Upper lobe of left lung (tissue), 4 donors: ENCODE results near the gene NPR2.

Experiments
- CTCF ChIP-seq, 6 experiments: fragments of 450-650 bp in 4 of 6; fragments of 200-600 bp in 2 of 6; sonication (generic) in 2 of 6; IDR thresholded peaks; one replicate each; pipeline ENCODE4 v1.5.1; 2016 to 2019; ENCODE audit warnings: antibody characterized with exemption in 6 of 6
- EP300 ChIP-seq, 4 donors: sonication (generic); formaldehyde crosslinking; IDR thresholded peaks; one replicate each; pipeline ENCODE4 v1.5.1; 2017; ENCODE audit warnings: antibody characterized with exemption in 4 of 4, control low read depth in 2 of 4
- POLR2A ChIP-seq, 4 donors: fragments of 450-650 bp; IDR thresholded peaks; one replicate each; pipeline ENCODE4 v1.5.1; 2016 to 2017; ENCODE audit warnings: antibody characterized with exemption in 4 of 4, mild to moderate bottlenecking in 2 of 4
- POLR2AphosphoS5 ChIP-seq, 2 donors: sonication (generic); formaldehyde crosslinking; IDR thresholded peaks; one replicate each; pipeline ENCODE4 v1.5.1; 2017; ENCODE audit warnings: antibody characterized with exemption in 2 of 2

GRCh38 chr9:35842020-35842745 lies 50.8 kb downstream of the NPR2 start:
- TF ChIP-seq CTCF (IDR thresholded peaks at IDR 0.05) (no peak), POLR2AphosphoS5 (IDR thresholded peaks at IDR 0.05) (no peak), POLR2A (IDR thresholded peaks at IDR 0.05) (no peak), EP300 (IDR thresholded peaks at IDR 0.05) (no peak)
